Adrenal gland (tissue), 5 donors: ENCODE measurements around the gene OSBPL9.

ENCODE experiments used
- POLR2A ChIP-seq, 2 donors: fragments of 450-650 bp; IDR thresholded peaks; one replicate each; pipeline ENCODE4 v1.6.1; 2017; ENCODE audit warnings: antibody characterized with exemption in 2 of 2, mild to moderate bottlenecking in 2 of 2, moderate library complexity in 1 of 2
- TF ChIP-seq, protein P1 (sequence below), 6 experiments: fragments of 450-650 bp in 4 of 6; fragments of 200-600 bp in 2 of 6; sonication (generic) in 1 of 6; IDR thresholded peaks; 1 replicate in 5 of 6; 2 replicates in 1 of 6; pipeline versions ENCODE4 v1.5.1 to v1.8.0; 2016 to 2021; ENCODE audit warnings: antibody characterized with exemption in 6 of 6, mild to moderate bottlenecking in 2 of 6, moderate library complexity in 1 of 6
- donor health status: DM: no; HTN: no; CAD: no.

DNA sequence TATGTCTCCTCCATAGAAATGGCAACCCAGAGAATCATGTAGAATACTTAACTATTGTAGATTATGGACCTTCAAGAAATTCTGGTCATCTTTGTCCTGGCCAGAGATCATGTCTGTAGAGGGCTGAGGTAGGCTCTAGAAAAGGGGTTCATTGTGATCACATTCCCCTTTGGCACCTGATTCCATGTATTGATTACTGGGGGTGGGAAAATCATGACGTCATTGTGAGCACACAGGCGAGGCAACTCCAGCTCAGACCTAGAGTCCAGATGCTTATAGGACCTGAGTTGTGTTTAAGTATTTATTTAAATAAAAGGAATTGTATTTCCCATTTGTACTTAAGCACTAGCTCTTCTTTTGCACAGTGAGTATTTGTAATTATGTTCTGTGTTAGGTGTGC is 93.1 kb downstream of the OSBPL9 start:
- TF ChIP-seq, protein P1, sequence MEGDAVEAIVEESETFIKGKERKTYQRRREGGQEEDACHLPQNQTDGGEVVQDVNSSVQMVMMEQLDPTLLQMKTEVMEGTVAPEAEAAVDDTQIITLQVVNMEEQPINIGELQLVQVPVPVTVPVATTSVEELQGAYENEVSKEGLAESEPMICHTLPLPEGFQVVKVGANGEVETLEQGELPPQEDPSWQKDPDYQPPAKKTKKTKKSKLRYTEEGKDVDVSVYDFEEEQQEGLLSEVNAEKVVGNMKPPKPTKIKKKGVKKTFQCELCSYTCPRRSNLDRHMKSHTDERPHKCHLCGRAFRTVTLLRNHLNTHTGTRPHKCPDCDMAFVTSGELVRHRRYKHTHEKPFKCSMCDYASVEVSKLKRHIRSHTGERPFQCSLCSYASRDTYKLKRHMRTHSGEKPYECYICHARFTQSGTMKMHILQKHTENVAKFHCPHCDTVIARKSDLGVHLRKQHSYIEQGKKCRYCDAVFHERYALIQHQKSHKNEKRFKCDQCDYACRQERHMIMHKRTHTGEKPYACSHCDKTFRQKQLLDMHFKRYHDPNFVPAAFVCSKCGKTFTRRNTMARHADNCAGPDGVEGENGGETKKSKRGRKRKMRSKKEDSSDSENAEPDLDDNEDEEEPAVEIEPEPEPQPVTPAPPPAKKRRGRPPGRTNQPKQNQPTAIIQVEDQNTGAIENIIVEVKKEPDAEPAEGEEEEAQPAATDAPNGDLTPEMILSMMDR (IDR thresholded peaks at IDR 0.05): no peak
- TF ChIP-seq POLR2A (IDR thresholded peaks at IDR 0.05): no peak
